Measurements from ENCODE around the gene APOL5.
"Not testable (repeated sequence)": the region's sequence is repeated elsewhere in the genome, so short reads cannot be mapped to it uniquely, and the experiment has no call there.

The APOL5 gene

GRCh38 chr22:35717572-35717971 lies at the start of gene APOL5:
Gene APOL5, plus strand, starts transcription at chr22:35717872. Its CDS starts 0 bp downstream, at chr22:35717872.
- no peak within 1 kb of the TSS for H3K4me3 ChIP-seq (ENCODE audit: low read depth, low read length)
- no peak for DNase-seq (ENCODE audit: low read depth)
- TF ChIP-seq CTCF (IDR thresholded peaks at IDR 0.05; ENCODE audit: low read depth, low read length, missing control alignments): no peak

GRCh38 chr22:35674335-35674734 lies 43.3 kb upstream of the APOL5 start:
- no peak overlapping the region for H3K4me3 ChIP-seq (ENCODE audit: low read depth, low read length)
- no peak for DNase-seq (ENCODE audit: low read depth)
- no peak for TF ChIP-seq CTCF (IDR thresholded peaks at IDR 0.05; ENCODE audit: low read depth, low read length, missing control alignments)

GRCh38 chr22:35676065-35676464 lies 41.6 kb upstream of the APOL5 start:
- H3K4me3 ChIP-seq (ENCODE audit: low read depth, low read length); DNase-seq (ENCODE audit: low read depth): not testable (repeated sequence)

- no peak for DNase-seq (ENCODE audit: low read depth)
- TF ChIP-seq CTCF (IDR thresholded peaks at IDR 0.05; ENCODE audit: low read depth, low read length, missing control alignments): no peak
- no peak overlapping the region for H3K4me3 ChIP-seq (ENCODE audit: low read depth, low read length)
Observed at GRCh38 chr22:35677460-35678187, 40.0 kb upstream of the APOL5 start.

GRCh38 chr22:35678836-35679235 lies 38.8 kb upstream of the APOL5 start:
- no peak for TF ChIP-seq CTCF (IDR thresholded peaks at IDR 0.05; ENCODE audit: low read depth, low read length, missing control alignments)
- no peak overlapping the region for H3K4me3 ChIP-seq (ENCODE audit: low read depth, low read length)
- DNase-seq (ENCODE audit: low read depth): no peak

GRCh38 chr22:35679492-35679891 lies 38.2 kb upstream of the APOL5 start:
- DNase-seq (ENCODE audit: low read depth): peak; percentile 3
- not testable (repeated sequence) for H3K4me3 ChIP-seq (ENCODE audit: low read depth, low read length)

GRCh38 chr22:35681454-35682052 lies 36.1 kb upstream of the APOL5 start:
- TF ChIP-seq CTCF (IDR thresholded peaks at IDR 0.05; ENCODE audit: low read depth, low read length, missing control alignments): no peak
- no peak for DNase-seq (ENCODE audit: low read depth)
- H3K4me3 ChIP-seq (ENCODE audit: low read depth, low read length): no peak overlapping the region

- H3K4me3 ChIP-seq (ENCODE audit: low read depth, low read length): no peak overlapping the region
- TF ChIP-seq CTCF (IDR thresholded peaks at IDR 0.05; ENCODE audit: low read depth, low read length, missing control alignments): no peak
- no peak for DNase-seq (ENCODE audit: low read depth)
Observed at GRCh38 chr22:35683560-35683959, 34.1 kb upstream of the APOL5 start.

Data from GM12864 (cell line).